SK-N-SH (cell line): ENCODE measurements around the gene PXT1. TPM values are rescaled to one million over a fixed set of nuclear protein-coding genes. Genes with fewer than 3 reads are reported as not detected.

ENCODE experiments used
- CTCF ChIA-PET: fragments of 300-600, 350-600 bp; formaldehyde crosslinking; extraction: SDS; loops from one replicate; lab custom pipeline; 2021; lab: Yijun Ruan, JAX
- POLR2A ChIA-PET: fragments of 350-600 bp; sonication (Branson Sonifier 250); formaldehyde crosslinking; extraction: SDS; loops from one replicate; lab custom pipeline; 2020; ENCODE audit warnings: antibody characterized with exemption, inconsistent platforms; lab: Yijun Ruan, JAX
- DNase-seq: peaks from one replicate; pipeline ENCODE4 v3.0.0; 2012
- H2AFZ ChIP-seq: fragments of 200-600 bp; sonication (generic); 2 replicates; pipeline ENCODE4 v1.8.1; 2016; ENCODE audit warnings: antibody characterized with exemption, mild to moderate bottlenecking, low read depth
- H3F3A ChIP-seq: fragments of 200-600 bp; sonication (generic); replicated peaks from 2 replicates; pipeline ENCODE3; 2016; ENCODE audit warnings: antibody characterized with exemption, mild to moderate bottlenecking; ENCODE audit not compliant: insufficient read depth
- H3K27ac ChIP-seq, 2 experiments: fragments of 200-500 bp in 1 of 2; fragments of 200-600 bp in 1 of 2; sonication (Bioruptor generic) in 1 of 2; sonication (generic), shearing (Covaris generic) in 1 of 2; 2 replicates each; pipeline versions ENCODE4 v1.5.1 to v1.6.1; 2014 to 2016; ENCODE audit warnings: low read depth in 2 of 2, inconsistent platforms in 1 of 2, low read length in 1 of 2, mild to moderate bottlenecking in 1 of 2, mixed read lengths in 1 of 2
- H3K27me3 ChIP-seq: fragments of 200-600 bp; sonication (generic), shearing (Covaris generic); 2 replicates; pipeline ENCODE4 v1.6.1; 2016; ENCODE audit warnings: mixed run types; ENCODE audit not compliant: insufficient read depth
- H3K36me3 ChIP-seq, 2 experiments: fragments of 200-500 bp in 1 of 2; fragments of 200-600 bp in 1 of 2; sonication (Bioruptor generic) in 1 of 2; sonication (generic) in 1 of 2; replicated peaks in 1 of 2; 2 replicates each; pipeline versions ENCODE3 to v1.5.1; 2014 to 2016; ENCODE audit warnings: low read length in 1 of 2, mild to moderate bottlenecking in 1 of 2; ENCODE audit not compliant: insufficient read depth in 2 of 2, control insufficient read depth in 1 of 2
- H3K4me1 ChIP-seq, 2 experiments: fragments of 200-500 bp in 1 of 2; fragments of 200-600 bp in 1 of 2; sonication (Bioruptor generic) in 1 of 2; sonication (generic), shearing (Covaris generic) in 1 of 2; 2 replicates each; pipeline versions ENCODE4 v1.5.1 to v1.6.1; 2014 to 2016; ENCODE audit warnings: low read depth in 1 of 2, low read length in 1 of 2, mixed run types in 1 of 2; ENCODE audit not compliant: insufficient read depth in 2 of 2, control insufficient read depth in 1 of 2
- H3K4me2 ChIP-seq: fragments of 200-600 bp; sonication (generic), shearing (Covaris generic); 2 replicates; pipeline ENCODE4 v1.6.1; 2017; ENCODE audit warnings: mixed run types
- H3K4me3 ChIP-seq, 2 experiments: fragments of 200-500 bp in 1 of 2; fragments of 200-600 bp in 1 of 2; sonication (Bioruptor generic) in 1 of 2; sonication (generic), shearing (Covaris generic) in 1 of 2; 2 replicates each; pipeline versions ENCODE4 v1.5.1 to v1.8.1; 2014 to 2016; ENCODE audit warnings: low read depth in 2 of 2, inconsistent platforms in 1 of 2, low read length in 1 of 2, mild to moderate bottlenecking in 1 of 2, mixed read lengths in 1 of 2, moderate library complexity in 1 of 2
- H3K79me2 ChIP-seq: fragments of 200-600 bp; sonication (generic); 2 replicates; pipeline ENCODE4 v1.8.1; 2017; ENCODE audit warnings: mild to moderate bottlenecking; ENCODE audit not compliant: insufficient read depth
- H3K9ac ChIP-seq: fragments of 200-600 bp; sonication (generic); 2 replicates; pipeline ENCODE4 v1.6.1; 2017; ENCODE audit warnings: mixed run types
- H3K9me2 ChIP-seq: fragments of 200-600 bp; sonication (generic); 2 replicates; pipeline ENCODE4 v1.6.1; 2017; ENCODE audit warnings: mixed run types
- H3K9me3 ChIP-seq: fragments of 200-600 bp; sonication (generic); 2 replicates; pipeline ENCODE4 v1.6.1; 2017; ENCODE audit warnings: mixed run types, mild to moderate bottlenecking, moderate library complexity
- H4K20me1 ChIP-seq: fragments of 200-600 bp; sonication (generic); 2 replicates; pipeline ENCODE4 v1.6.1; 2017; ENCODE audit warnings: mild to moderate bottlenecking, mixed run types; ENCODE audit not compliant: insufficient read depth
- CHD2 ChIP-seq: fragments of 150-350 bp; IDR thresholded peaks from 2 replicates; pipeline ENCODE4 v1.6.1; 2018; ENCODE audit warnings: low read length; ENCODE audit not compliant: partially characterized antibody
- FOSL2 ChIP-seq: IDR thresholded peaks from 2 replicates; pipeline ENCODE4 v1.4.0; 2012; ENCODE audit warnings: low read depth, mild to moderate bottlenecking, moderate library complexity, borderline replicate concordance
- FOXM1 ChIP-seq: IDR thresholded peaks from 2 replicates; pipeline ENCODE4 v1.4.0; 2012; ENCODE audit warnings: low read depth, mild to moderate bottlenecking
- GABPA ChIP-seq: IDR thresholded peaks from 2 replicates; pipeline ENCODE4 v1.4.0; 2012; ENCODE audit warnings: low read depth, mild to moderate bottlenecking
- GATA2 ChIP-seq: sonication (generic); formaldehyde crosslinking; IDR thresholded peaks from 2 replicates; pipeline ENCODE4 v1.5.0; 2020; ENCODE audit warnings: mild to moderate bottlenecking, missing genetic modification reagents
- JUND ChIP-seq: IDR thresholded peaks from 2 replicates; pipeline ENCODE4 v1.4.0; 2012
- NFIC ChIP-seq: IDR thresholded peaks from 2 replicates; pipeline ENCODE4 v1.4.0; 2012; ENCODE audit warnings: borderline replicate concordance
- POLR2AphosphoS5 ChIP-seq: IDR thresholded peaks from 2 replicates; pipeline ENCODE4 v1.6.1; 2012; ENCODE audit warnings: low read depth, low read length
- RCOR1 ChIP-seq: fragments of 150-350 bp; IDR thresholded peaks from 2 replicates; pipeline ENCODE4 v1.6.1; 2017; ENCODE audit warnings: antibody characterized with exemption, low read length
- RXRA ChIP-seq: IDR thresholded peaks from 2 replicates; pipeline ENCODE4 v1.4.0; 2012; ENCODE audit warnings: low read depth, mild to moderate bottlenecking, borderline replicate concordance
- SIN3A ChIP-seq: IDR thresholded peaks from 2 replicates; pipeline ENCODE4 v1.6.1; 2012; ENCODE audit warnings: low read depth, mild to moderate bottlenecking, low read length, moderate library complexity, borderline replicate concordance
- TAF1 ChIP-seq: IDR thresholded peaks from 2 replicates; pipeline ENCODE4 v1.6.1; 2012; ENCODE audit warnings: low read depth, mild to moderate bottlenecking, low read length, moderate library complexity, borderline replicate concordance
- TEAD4 ChIP-seq: IDR thresholded peaks from 2 replicates; pipeline ENCODE4 v1.4.0; 2012; ENCODE audit warnings: mild to moderate bottlenecking, borderline replicate concordance; ENCODE audit not compliant: insufficient read depth
- YY1 ChIP-seq: IDR thresholded peaks from 2 replicates; pipeline ENCODE4 v1.4.0; 2012; ENCODE audit warnings: low read depth, mild to moderate bottlenecking
- WGBS: methylation state at CpG from one replicate; pipeline ENCODE4 v1.1.6; 2017; ENCODE audit warnings: low lambda C conversion rate; 5-methylcytosine and 5-hydroxymethylcytosine counted together
- polyA plus RNA-seq, 3 experiments: library from polyadenylated mRNA; depleted of rRNA; stranded (reverse); fragments of >200 nt; gene quantifications; 2 replicates each; pipeline ENCODE4 v1.2.3, GENCODE V29; 2012
- TF ChIP-seq, protein P1 (sequence below): IDR thresholded peaks from 2 replicates; pipeline ENCODE4 v1.4.0; 2012; ENCODE audit warnings: low read depth
- TF ChIP-seq, protein P2 (sequence below): IDR thresholded peaks from 2 replicates; pipeline ENCODE4 v1.4.0; 2012; ENCODE audit warnings: low read depth, borderline replicate concordance
- TF ChIP-seq, protein P3 (sequence below): fragments of 150-350 bp; IDR thresholded peaks from 2 replicates; pipeline ENCODE4 v1.6.1; 2017; ENCODE audit warnings: antibody characterized with exemption, low read length, low read depth, borderline replicate concordance
- TF ChIP-seq, protein P4 (sequence below): fragments of 200-600 bp; sonication (generic); IDR thresholded peaks from 2 replicates; pipeline ENCODE4 v1.6.1; 2017; ENCODE audit warnings: antibody characterized with exemption, mild to moderate bottlenecking, moderate library complexity

Gene PXT1
- polyA plus RNA-seq, 1 of the 3 experiments (the other 2 are of a cell fraction) = not detected

DNA sequence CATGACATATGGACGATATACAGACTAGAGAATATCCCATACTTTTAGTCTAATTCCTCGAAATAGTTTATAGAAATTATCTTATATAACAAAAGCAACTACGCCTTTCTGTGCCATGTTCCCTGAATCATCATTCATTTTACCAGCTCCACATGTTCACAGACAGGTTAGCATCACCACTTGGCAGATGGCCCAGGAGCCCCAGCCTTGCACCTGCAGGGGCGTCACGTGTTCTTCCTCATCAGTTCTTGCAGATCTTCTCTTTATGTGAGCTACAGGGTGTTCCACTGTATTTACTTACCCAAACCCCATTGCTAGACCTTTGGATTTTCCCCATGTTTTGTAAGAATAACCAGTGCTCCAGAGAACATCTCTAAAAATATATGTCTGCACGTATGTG is 93.4 kb downstream of the PXT1 start:
- H3K9ac ChIP-seq = no peak overlapping the region
- no peak overlapping the region for H3K27ac ChIP-seq
- DNase-seq = no peak
- no peaks in the 10 kb centered on the region for H4K20me1 ChIP-seq
- H3F3A ChIP-seq = no peaks in the 10 kb centered on the region
- no peak overlapping the region for H2AFZ ChIP-seq
- H3K4me2 ChIP-seq = no peak overlapping the region
- no peaks in the 10 kb centered on the region for H3K79me2 ChIP-seq
- no peaks in the 10 kb centered on the region for H3K9me3 ChIP-seq
- no peaks in the 10 kb centered on the region for H3K36me3 ChIP-seq
- 79% methylated on average over 6 of the region's 6 CpGs for WGBS
- H3K4me3 ChIP-seq = no peak overlapping the region
- H3K27me3 ChIP-seq = no peaks in the 10 kb centered on the region
- CTCF ChIA-PET = interaction anchor here (0.8 to 9.3 kb wide), 5 partner anchors 9 to 74 kb away, joined by 3 to 69 read pairs (median 7); no protein-coding TSS in a partner anchor
- TF ChIP-seq RXRA (no peak), SIN3A (no peak), JUND (no peak), POLR2AphosphoS5 (no peak), GABPA (no peak), FOXM1 (no peak), GATA2 (CRISPR knock-in tag) (no peak), NFIC (no peak), CHD2 (no peak), FOSL2 (no peak), TAF1 (no peak), TEAD4 (no peak), YY1 (no peak), RCOR1 (no peak)
- TF ChIP-seq, protein P1, sequence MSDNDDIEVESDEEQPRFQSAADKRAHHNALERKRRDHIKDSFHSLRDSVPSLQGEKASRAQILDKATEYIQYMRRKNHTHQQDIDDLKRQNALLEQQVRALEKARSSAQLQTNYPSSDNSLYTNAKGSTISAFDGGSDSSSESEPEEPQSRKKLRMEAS = no peak
- TF ChIP-seq, protein P2, sequence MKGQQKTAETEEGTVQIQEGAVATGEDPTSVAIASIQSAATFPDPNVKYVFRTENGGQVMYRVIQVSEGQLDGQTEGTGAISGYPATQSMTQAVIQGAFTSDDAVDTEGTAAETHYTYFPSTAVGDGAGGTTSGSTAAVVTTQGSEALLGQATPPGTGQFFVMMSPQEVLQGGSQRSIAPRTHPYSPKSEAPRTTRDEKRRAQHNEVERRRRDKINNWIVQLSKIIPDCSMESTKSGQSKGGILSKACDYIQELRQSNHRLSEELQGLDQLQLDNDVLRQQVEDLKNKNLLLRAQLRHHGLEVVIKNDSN = no peak
- TF ChIP-seq, protein P3, sequence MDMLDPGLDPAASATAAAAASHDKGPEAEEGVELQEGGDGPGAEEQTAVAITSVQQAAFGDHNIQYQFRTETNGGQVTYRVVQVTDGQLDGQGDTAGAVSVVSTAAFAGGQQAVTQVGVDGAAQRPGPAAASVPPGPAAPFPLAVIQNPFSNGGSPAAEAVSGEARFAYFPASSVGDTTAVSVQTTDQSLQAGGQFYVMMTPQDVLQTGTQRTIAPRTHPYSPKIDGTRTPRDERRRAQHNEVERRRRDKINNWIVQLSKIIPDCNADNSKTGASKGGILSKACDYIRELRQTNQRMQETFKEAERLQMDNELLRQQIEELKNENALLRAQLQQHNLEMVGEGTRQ = no peak
- TF ChIP-seq, protein P4, sequence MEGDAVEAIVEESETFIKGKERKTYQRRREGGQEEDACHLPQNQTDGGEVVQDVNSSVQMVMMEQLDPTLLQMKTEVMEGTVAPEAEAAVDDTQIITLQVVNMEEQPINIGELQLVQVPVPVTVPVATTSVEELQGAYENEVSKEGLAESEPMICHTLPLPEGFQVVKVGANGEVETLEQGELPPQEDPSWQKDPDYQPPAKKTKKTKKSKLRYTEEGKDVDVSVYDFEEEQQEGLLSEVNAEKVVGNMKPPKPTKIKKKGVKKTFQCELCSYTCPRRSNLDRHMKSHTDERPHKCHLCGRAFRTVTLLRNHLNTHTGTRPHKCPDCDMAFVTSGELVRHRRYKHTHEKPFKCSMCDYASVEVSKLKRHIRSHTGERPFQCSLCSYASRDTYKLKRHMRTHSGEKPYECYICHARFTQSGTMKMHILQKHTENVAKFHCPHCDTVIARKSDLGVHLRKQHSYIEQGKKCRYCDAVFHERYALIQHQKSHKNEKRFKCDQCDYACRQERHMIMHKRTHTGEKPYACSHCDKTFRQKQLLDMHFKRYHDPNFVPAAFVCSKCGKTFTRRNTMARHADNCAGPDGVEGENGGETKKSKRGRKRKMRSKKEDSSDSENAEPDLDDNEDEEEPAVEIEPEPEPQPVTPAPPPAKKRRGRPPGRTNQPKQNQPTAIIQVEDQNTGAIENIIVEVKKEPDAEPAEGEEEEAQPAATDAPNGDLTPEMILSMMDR = no peak
- TF ChIP-seq, all 33 proteins: peak for 0
- Histone ChIP-seq H3K4me1 (peaks cover 6 to 9% of the 10 kb centered on the region in 2 experiments; a peak in 2 of 4 replicates), H3K9me2 (no peaks in the 10 kb centered on the region)
- POLR2A ChIA-PET = no interaction called here
